ENCODE measurements around the gene TTN.

Gene TTN

GRCh38 chr2:178480227-178481181 is 326.7 kb downstream of the TTN start, which contains the start of gene PLEKHA3:
TSS of gene PLEKHA3 (plus strand) at chr2:178480457. CDS start at chr2:178480870, 413 bp downstream.
- peak; percentile 81 to 88 for DNase-seq

GRCh38 chr2:178479758-178480226 is 327.4 kb downstream of the TTN start:
- DNase-seq: no peak

GRCh38 chr2:178479275-178479616 is 328.0 kb downstream of the TTN start:
- no peak for DNase-seq

- peak; percentile 65 to 69 for DNase-seq
These were observed 328.6 kb downstream of the TTN start, which contains the start of gene FKBP7 for GRCh38 chr2:178478439-178479274. TSS of gene FKBP7 (minus strand) at chr2:178478600. CDS start at chr2:178478499, 101 bp downstream.

- DNase-seq: peak in 1 of 2 experiments; percentile 25
These were observed 329.1 kb downstream of the TTN start for GRCh38 chr2:178478130-178478438.

- DNase-seq: no peak
These were observed 329.6 kb downstream of the TTN start for GRCh38 chr2:178477443-178478129.

- DNase-seq: no peak
These were observed 330.7 kb downstream of the TTN start for GRCh38 chr2:178476477-178476876.
